HG03565 (cell line): ENCODE measurements around the gene RNASE2.
"Not testable (repeated sequence)": the region's sequence is repeated elsewhere in the genome, so short reads cannot be mapped to it uniquely, and the experiment has no call there.

Experiments used
- ATAC-seq: cut with Tn5 transposase; IDR thresholded peaks from one replicate; pipeline ENCODE4 v1.9.1; 2021; ENCODE audit warnings: mild to moderate bottlenecking, moderate library complexity; ENCODE audit not compliant: unreplicated experiment

The RNASE2 gene

GRCh38 chr14:20954736-20955537, at the start of gene RNASE2:
RNASE2 (plus strand) TSS chr14:20955487; CDS start chr14:20955772, 285 bp downstream.
- not testable (repeated sequence) for ATAC-seq

- ATAC-seq = no peak
These were observed 49.6 kb upstream of the RNASE2 start for GRCh38 chr14:20905676-20906075.

GRCh38 chr14:20907214-20907613, 48.1 kb upstream of the RNASE2 start:
- no peak for ATAC-seq

- not testable (repeated sequence) for ATAC-seq
These were observed 44.5 kb upstream of the RNASE2 start for GRCh38 chr14:20910822-20911221.

GRCh38 chr14:20919038-20919756, 36.1 kb upstream of the RNASE2 start:
- ATAC-seq = not testable (repeated sequence)

GRCh38 chr14:20923766-20924297, 31.5 kb upstream of the RNASE2 start:
- not testable (repeated sequence) for ATAC-seq

GRCh38 chr14:20934148-20934762, 21.0 kb upstream of the RNASE2 start:
- no peak for ATAC-seq

GRCh38 chr14:20935303-20935984, 19.8 kb upstream of the RNASE2 start:
- no peak for ATAC-seq

GRCh38 chr14:20945146-20945545, 10.1 kb upstream of the RNASE2 start:
- ATAC-seq = not testable (repeated sequence)

- ATAC-seq = not testable (repeated sequence)
These were observed 8.6 kb upstream of the RNASE2 start for GRCh38 chr14:20946707-20947106.

GRCh38 chr14:20955538-20955873, 219 bp downstream of the RNASE2 start:
- ATAC-seq = not testable (repeated sequence)

GRCh38 chr14:20956376-20956976, 1.2 kb downstream of the RNASE2 start:
- no peak for ATAC-seq

- ATAC-seq = not testable (repeated sequence)
These were observed 3.7 kb downstream of the RNASE2 start for GRCh38 chr14:20958946-20959345.

GRCh38 chr14:20969336-20969735, 14.0 kb downstream of the RNASE2 start:
- ATAC-seq = no peak

GRCh38 chr14:20970647-20970982, 15.3 kb downstream of the RNASE2 start:
- ATAC-seq = no peak

- peak; percentile 89 for ATAC-seq
These were observed 15.9 kb downstream of the RNASE2 start for GRCh38 chr14:20970983-20971704.

GRCh38 chr14:20971705-20972021, 16.4 kb downstream of the RNASE2 start:
- no peak for ATAC-seq

- ATAC-seq = no peak
These were observed 18.2 kb downstream of the RNASE2 start for GRCh38 chr14:20973501-20973900.

- no peak for ATAC-seq
These were observed 21.0 kb downstream of the RNASE2 start for GRCh38 chr14:20976291-20976690.

GRCh38 chr14:20978687-20979086, 23.4 kb downstream of the RNASE2 start:
- ATAC-seq = no peak
